ENCODE results near the gene DNAH6.
A peak's percentile ranks its signal among the peaks of the same experiment; 100 is the strongest.
"Not testable (repeated sequence)": the region's sequence is repeated elsewhere in the genome, so short reads cannot be mapped to it uniquely, and the experiment has no call there.

The DNAH6 gene

DNA sequence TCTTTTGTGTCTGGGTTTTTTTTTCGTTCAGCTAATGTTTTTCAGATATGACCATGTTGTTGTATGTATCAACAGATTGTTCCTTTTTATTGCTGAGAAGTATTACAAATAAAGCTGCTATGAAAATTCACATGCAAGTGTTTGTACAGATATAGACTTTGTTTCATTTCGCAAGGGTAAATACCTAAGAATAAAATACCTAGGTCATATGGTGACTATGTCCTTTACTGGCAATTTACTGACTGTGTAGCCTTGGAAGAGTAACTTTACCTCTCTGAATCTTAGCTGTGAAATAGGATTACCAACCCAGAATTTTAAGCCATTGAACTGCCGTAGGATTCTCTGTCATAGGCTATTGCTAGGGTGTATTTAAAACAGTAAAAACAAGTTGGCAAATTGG, 19.0 kb upstream of the DNAH6 start:
- no peak for DNase-seq (ENCODE audit: low spot score)

DNA sequence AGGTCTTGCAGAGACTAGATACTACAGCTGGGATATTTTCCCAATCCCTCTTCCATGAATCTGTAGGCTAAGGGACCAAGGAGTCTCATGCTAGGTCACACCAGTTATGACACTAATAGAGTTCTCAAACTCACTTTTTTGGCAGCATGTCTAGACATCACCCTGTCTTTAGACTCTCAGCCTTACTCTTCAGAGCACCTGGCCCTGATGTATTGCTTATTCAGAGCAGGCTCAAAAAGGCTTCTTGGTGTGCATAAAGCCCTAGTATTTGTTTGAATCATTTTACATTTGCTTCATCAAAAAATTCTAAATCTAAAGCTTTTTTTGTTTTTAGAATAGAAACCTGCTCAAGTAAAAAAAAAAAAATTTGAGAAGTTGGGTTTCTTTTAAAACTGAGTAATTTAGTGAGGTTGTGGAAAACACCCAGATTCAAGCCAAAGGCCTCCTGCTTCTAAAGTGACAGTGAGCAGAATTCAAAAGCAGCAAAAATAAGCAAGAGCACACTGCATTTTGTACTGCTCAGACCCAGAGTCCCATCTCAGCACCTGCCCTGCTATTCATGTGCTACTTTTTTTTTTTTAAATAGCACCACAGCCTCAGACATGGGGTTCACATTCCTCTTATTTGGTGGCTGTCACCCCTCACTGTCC, 18.0 kb upstream of the DNAH6 start:
- no peak for DNase-seq (ENCODE audit: low spot score)

DNA sequence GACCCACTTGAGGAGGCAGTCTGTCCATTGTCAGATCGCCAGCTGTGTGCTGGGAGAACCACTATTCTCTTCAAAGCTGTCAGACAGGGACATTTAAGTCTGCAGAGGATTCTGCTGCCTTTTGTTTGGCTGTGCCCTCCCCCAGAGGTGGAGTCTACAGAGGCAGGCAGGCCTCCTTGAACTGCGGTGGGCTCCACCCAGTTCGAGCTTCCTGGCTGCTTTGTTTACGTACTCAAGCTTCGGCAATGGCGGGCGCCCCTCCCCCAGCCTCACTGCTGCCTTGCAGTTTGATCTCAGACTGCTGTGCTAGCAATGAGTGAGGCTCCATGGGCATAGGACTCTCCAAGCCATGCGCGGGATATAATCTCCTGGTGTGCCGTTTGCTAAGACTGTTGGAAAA, 5.3 kb upstream of the DNAH6 start:
- not testable (repeated sequence) for DNase-seq (ENCODE audit: low spot score)

DNA sequence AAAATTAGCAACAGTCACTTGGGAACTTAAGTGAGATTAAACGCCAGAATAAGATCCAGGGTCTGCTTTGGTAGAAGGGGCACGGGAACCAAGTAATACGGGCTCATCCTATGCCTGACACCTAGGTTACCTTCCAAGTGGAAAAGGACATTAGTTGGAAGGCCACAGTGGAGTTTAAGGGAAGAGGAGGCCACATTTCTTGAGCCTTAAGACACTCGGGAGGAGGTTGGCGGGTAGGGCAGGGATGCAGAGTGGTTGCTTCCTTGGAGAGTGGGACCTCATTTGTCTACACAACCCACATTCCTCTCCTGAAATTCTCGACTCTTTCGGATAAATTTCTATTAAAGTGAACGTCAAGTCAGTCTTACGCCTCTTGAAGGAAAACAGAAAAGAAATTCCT, 510 bp upstream of the DNAH6 start:
- no peak for DNase-seq (ENCODE audit: low spot score)

DNA sequence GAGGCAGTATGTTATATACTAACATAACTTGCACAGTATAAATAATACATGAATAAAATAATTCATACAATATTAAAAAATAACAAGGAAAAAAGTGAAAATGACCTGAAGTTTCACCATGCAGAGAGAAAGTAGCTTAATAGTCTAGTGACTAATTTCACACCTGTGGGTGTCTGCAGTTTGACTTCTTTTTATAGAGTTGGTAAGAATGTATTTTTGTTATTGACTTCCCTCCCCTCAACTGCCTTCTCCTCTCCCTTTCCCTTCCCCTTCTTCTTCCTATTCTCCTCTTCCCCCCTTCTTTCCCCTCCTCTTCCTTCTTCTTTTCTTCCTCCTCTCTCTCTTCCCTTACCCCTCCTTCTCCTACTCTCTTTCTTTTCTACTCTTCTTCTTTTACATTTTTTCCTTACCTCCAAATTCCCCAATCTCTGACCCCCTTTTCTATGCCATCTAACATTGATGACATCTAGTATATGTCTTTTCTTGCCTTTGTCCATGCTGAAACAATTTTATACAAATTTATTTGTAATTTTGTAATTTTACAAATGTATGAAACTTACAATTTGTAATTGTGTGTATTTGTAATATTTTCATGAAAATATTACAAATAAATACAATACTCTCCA, 3.1 kb downstream of the DNAH6 start:
- DNase-seq (ENCODE audit: low spot score), result no peak

DNA sequence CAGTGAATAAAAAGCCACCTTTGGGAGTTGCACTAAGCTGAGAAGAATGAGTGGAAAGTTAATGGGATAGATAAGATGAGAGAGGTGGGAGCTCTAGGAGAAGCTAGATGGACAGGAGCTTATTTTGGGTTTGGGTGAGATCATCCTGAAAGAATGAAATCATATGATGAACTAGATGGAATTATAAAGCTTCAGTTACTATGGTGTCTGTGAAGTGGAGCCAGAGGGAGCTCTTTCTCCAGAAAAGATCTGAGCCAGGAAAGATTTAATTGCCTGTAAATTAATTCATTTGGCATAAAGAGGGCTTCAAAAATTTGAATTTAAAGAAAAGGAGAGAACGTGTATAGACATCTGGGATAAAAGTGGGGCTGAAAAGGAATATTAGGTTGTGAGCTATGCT, 10.3 kb downstream of the DNAH6 start:
- DNase-seq (ENCODE audit: low spot score), result peak; percentile 7

DNA sequence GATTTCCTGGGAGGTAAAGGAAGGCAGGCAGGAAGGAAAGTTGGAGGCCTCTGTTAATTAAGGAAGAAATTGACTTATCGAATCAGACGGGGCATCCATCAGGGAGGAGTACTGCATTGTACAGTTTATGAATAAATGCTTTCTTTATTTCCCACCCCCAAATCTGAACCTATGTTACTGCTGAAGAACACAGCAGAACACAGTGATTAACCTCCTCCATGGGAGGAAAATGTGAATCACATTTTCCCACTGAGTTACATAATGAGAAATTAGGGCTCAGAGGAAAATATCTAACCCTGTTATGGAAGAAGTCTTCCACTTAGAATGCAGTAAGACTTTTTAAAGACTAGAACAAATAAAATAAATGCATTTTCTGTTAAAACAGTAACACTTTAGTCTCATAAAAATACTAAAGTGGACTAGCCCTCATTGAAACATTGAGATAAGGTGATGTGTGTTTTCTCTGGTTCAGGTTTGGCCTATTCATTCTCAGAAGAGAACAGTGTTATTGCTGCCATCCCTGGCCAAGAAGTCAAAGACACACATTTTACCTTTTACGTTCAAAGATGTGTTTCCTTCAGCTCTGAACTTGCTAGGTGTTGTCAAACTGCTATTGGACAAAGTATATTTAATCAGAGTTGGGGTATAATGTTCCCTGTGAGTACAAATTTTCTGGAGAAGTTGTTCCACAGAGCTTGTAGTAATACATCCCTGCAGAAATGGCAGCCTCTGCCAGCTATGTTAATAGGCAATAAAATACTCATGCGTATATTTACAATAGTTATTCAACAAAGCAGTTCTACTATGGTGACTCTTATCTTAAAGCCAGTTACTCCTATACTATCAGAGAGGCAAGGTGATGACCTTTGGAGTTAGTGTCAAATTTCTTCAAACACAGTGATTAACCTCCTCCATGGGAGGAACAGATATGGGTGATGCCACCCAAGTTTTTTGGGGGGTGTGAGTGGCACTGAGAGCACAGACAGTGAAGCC, 11.1 kb downstream of the DNAH6 start:
- no peak for DNase-seq (ENCODE audit: low spot score)

DNA sequence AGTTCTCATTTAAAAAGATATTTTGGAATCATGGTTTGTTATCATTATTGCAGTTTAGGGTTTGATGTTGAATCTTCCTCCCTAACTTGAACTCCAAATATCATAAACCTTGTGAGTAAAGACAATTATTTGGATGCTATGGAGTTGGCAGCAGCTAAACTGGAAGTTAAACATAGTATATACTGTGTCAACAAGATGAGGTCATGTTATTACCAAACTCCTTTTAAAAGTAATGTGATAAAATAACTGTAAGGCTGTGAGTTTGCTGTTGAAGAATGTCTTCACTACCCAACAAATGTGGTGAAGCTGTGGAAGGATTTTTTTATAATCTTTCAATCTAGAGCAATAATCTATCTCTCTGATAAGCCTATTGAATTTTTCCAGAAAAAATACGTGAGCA, 16.0 kb downstream of the DNAH6 start:
- no peak for DNase-seq (ENCODE audit: low spot score)

DNA sequence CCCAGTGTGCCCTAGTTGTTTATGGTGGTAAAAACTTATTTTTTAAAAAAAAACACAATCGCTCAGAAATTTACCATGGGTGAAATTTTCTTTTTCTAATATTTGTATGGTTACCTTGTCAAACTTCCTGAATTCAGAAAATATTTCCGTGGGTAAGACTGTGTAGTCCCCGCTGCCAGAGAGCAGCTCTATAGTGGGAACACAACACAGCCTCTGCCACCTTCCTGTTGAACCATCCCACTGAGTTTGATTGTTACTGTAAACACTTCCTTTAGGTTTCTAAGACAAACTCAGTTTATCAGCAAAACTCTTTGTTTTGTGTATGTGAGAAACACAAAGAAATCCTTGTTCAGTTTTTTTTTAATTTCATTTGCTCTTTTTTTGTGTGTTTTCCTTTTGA, 17.9 kb downstream of the DNAH6 start:
- DNase-seq (ENCODE audit: low spot score), result no peak

DNA sequence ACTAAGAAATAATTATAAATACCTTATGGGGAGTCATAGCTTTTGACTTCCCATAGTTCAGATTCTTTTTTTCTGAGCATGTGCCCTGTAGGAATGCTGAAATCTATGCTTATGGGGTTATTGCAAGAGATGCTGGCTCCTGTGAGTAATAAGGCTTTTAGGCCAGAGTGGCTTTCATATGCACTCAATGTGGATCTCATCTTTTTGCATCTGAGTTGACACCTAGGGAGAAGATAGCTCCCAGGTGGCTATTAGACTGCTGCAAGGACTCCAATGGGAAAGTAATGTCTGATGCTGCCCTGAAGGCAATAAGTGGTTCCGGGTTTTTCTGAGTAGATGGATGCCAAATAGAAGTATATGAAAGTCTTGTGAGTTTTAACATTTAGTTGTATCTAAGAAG, 21.0 kb downstream of the DNAH6 start:
- no peak for DNase-seq (ENCODE audit: low spot score)

DNA sequence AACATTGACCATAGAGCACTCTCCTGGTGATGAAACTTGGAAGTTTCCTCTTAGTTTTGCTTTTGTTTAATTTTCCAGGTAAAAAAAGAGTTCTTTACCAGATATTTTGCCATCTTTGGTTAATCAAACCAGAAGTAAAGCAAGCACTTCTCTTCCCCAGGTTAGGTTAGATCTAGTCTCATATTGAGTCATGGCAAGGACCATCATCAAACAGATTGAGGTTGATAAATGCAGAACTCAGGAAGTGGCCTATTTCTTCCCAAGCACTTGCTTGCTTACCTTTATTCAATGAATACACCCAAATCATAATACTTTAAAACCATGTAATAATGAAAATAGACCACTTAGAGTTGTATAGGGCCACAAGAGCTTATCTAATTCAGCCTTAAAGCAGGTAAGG, 23.4 kb downstream of the DNAH6 start:
- no peak for DNase-seq (ENCODE audit: low spot score)

DNA sequence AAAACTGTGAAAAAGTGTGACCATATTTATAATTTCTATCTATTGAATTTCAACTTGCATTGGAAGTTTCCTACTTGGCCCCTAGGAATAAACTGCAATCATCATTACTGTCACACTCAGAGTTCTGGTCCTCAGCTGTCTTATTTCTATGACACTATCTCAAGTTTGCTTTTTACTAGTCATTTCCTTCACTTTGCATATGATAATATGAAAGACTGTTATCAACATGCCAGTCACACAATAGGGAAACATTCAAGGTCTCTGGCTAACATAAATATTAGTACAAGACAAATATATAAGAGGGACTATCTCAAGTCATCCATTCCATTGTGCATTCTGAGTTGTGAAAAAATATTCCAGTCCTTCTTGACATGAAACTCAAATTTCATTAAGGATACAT, 28.7 kb downstream of the DNAH6 start:
- no peak for DNase-seq (ENCODE audit: low spot score)

DNA sequence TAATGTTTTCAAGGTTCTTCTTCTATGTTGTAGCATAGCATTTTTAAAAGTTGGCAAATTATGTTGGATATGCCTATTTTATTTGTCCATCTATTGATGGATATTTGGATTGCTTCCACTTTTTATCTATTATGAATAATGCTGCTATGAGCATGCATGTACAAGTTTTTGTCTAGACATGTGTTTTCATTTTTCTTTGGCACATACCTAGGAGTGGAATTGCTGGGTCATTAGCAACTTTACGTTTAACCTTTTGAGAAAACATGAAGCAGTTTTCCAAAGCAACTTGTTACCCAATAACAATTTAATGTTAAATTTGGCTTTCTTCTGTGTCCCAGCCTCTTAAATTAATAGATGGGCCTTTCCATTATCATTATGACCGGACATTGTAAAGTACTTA, 30.3 kb downstream of the DNAH6 start:
- DNase-seq (ENCODE audit: low spot score), result no peak

DNA sequence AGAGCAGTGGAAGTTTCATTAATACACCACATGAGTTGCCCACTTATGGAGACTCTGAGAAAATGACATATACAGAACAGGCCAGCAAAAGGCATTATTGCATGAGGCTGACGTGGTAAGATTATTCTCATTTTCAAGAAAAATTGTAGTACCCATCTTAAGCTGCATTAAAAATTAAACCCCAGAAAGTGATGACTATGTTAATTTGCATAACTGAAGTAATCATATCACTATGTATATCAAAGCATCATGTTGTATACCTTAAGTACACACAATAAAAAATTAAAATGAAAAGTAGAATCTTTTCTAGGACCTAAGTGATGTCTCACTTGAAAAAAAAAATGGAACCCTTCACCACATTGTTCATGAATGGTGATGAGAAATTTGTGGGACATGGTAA, 32.0 kb downstream of the DNAH6 start:
- no peak for DNase-seq (ENCODE audit: low spot score)

DNA sequence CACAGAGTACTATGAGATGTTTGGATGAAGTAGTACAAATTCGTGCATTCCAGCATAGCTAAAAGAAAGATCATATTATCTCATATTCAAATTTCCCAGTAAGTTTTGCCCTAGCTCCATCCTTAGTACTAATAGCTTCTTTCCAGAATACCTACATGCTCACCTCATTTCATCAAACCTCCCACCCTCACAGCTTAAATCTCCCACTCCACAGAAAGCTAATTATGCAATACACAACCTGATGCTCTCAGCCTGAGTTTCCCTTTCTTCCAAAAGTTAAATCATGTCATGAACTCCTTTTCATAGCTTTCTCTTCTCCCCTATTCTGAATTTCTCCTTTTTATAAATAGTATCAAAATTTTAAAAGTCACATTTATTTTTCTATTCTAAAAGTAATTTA, 34.6 kb downstream of the DNAH6 start:
- no peak for DNase-seq (ENCODE audit: low spot score)

DNA sequence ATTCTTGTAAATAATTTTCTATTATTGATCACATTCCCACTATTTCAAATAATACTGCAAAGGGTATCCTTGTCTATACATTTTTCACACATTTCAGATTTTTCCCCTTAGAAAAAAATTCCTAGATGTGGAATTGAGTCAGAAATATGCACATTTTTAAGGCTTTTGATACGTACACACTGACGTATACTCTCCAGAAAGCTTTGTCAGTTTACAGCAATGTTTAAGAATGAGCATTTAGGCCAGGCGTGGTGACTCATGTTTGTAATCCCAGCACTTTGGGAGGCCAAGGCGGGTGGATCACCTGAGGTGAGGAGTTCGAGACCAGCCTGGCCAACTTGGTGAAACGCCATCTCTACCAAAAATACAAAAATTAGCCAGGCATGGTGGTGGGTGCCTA, 35.2 kb downstream of the DNAH6 start:
- DNase-seq (ENCODE audit: low spot score), result not testable (repeated sequence)

DNA sequence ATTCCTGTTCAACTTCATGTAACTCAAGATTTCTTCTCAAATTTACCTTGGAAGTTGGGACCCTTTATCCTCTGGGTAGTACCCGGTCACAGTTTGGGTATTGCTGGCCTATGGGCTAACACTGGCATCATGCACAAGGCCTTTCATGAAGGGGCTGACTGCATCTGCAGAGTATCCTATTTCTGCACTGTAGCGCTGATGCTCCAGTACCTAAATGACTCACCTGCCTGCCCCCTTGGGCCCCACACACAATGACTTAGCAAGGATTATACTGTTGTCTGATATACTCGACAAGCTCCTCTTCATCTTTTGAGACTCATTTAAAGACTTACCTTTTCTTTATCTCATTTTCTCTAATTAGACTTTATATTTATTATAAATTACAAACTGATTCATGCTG, 39.9 kb downstream of the DNAH6 start:
- DNase-seq (ENCODE audit: low spot score), result no peak

DNA sequence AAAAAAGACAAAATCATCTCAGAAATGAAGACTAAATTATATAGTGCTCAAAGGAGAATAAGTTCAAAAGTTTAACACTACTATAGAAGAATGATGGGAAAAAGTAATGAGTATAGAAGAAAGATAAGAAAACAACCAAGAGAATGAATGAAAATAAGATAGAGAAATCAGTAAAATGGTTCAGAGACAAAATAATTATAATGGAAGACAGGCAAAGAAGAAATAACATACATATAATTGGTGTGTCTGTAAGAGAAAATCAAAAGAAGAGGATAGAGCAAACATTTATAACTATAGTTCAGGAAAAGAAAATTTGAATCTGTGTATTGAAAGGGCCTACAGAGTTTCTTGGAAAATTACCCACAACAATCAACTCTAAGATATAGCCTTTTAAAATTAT, 43.5 kb downstream of the DNAH6 start:
- DNase-seq (ENCODE audit: low spot score), result no peak

DNA sequence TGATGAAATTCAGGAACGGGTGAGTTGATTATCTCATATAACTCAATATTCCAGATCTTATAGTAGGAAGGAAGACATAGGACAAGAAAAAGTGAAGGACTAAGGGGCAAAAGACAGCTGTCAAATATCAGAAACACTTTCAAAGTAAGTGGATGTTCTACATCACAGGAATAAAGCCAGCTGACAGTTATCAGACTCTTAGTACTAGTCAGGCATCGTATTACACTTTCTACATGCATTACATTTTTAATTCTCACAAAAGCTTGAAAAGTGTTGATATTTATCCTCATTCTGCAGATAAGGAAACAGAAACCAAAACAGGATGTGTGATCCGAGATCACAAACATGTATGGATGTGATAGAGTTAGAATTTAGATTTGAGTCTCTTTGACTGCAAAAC, 63.4 kb downstream of the DNAH6 start:
- no peak for DNase-seq (ENCODE audit: low spot score)

DNA sequence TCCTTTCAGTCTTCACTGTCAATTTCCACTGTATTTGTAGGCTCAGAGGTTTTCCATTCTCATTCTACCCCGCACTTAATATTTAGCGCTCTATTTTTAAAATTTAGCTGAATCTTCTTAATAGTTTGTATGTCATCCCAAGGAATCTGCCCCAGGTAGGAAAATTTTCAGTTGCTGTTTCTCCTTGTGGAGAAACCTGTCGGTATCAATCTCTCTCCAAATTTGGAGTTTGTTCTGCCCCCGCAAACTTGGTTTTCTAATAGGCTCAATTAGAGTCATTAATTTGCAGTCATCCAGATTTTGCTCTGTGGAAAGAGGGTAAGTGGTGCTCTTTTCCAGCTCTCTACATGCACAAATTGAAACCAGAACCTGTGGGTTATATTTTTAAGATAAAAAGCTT, 87.6 kb downstream of the DNAH6 start:
- no peak for DNase-seq (ENCODE audit: low spot score)

DNA sequence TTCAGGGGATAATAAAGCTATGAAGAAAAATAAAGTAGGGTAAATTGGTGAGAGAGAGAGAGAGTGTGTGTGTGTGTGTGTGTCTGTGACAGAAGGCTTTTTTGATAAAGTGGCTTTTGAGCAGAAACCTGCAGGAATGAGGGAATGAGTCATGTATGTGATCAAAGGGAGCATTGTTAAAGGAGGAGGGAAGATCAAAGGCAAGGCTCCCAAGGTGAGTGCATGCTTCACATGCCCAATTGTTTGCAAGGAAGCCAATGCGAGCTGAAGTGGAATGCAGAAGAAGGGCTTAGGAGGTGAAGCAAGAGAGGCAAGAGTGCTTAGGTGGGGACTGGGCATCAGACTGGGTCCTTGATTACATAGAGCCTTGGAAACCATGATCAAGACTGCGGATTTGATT, 96.8 kb downstream of the DNAH6 start:
- DNase-seq (ENCODE audit: low spot score), result no peak

DNA sequence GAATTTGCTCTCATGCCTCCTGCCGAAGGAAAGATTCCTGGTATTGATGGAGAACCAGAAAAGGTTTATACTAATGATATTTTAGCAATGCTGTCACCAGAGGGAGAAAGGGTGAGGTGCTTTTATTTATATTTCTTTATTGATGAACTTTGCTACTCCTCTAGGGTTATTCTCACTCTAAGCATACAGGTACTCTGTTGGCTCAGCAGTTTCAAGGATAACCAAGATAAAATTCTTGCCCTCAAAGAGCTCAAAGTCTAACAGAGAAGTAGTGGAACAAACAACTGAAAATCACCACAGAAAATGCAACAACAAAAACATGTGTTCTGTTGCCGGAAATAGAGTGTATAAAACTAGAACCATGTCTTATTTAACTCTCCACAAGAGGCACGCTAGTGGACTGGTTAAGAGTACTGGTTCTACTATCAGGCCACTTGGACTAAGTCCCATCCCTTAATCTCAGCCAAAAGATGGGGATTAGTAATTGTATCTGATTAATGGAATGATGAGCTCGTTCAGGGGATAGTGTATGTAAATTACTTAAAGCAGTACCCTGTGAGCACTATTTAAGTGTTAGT, 103.6 kb downstream of the DNAH6 start:
- DNase-seq (ENCODE audit: low spot score), result no peak

DNA sequence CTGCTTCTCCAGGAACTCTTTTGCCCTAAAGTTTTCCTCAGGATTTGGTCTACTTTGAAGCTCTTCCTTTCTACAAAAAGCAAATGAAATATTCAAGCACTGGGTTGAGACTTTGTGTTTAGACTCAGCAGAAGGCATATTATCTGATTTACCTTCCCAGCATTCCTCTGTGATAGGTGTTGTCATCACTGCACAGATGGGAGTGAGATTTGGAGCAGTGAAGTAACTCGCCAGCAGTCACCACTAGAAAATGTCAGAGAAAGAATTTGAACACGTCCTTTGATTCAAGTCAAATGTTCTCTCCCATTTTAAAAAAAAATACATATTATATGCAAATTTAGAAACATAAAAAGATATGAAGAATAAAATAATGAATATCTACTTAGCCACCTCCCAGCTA, 112.2 kb downstream of the DNAH6 start:
- no peak for DNase-seq (ENCODE audit: low spot score)
